GM19099 (cell line): ENCODE measurements around the gene TMEM184B.

Experiments
- POLR2A ChIP-seq: IDR thresholded peaks from 3 replicates; pipeline ENCODE4 v1.6.1; 2011; ENCODE audit warnings: low read depth; ENCODE audit not compliant: insufficient read length; ENCODE audit errors: extremely low read depth

The TMEM184B gene

GRCh38 chr22:38203090-38203810 lies 69.6 kb downstream of the TMEM184B start:
- TF ChIP-seq POLR2A, result peak; percentile 9

GRCh38 chr22:38202437-38203089 lies 70.2 kb downstream of the TMEM184B start:
- peak; percentile 13 for TF ChIP-seq POLR2A

- TF ChIP-seq POLR2A, result peak; percentile 73
Observed at GRCh38 chr22:38201711-38202436, 70.9 kb downstream of the TMEM184B start, which contains the start of gene MAFF. TSS of gene MAFF (plus strand) at chr22:38201994. CDS start at chr22:38213854, 11,860 bp downstream.

GRCh38 chr22:38201371-38201710 lies 71.5 kb downstream of the TMEM184B start:
- no peak for TF ChIP-seq POLR2A

GRCh38 chr22:38199826-38200559 lies 72.8 kb downstream of the TMEM184B start:
- no peak for TF ChIP-seq POLR2A

- no peak for TF ChIP-seq POLR2A
Observed at GRCh38 chr22:38196791-38197419, 75.9 kb downstream of the TMEM184B start.

GRCh38 chr22:38193580-38193979 lies 79.2 kb downstream of the TMEM184B start:
- TF ChIP-seq POLR2A, result no peak

- TF ChIP-seq POLR2A, result no peak
Observed at GRCh38 chr22:38192475-38192863, 80.3 kb downstream of the TMEM184B start.

GRCh38 chr22:38191731-38192474 lies 80.9 kb downstream of the TMEM184B start:
- TF ChIP-seq POLR2A, result no peak

- TF ChIP-seq POLR2A, result no peak
Observed at GRCh38 chr22:38191055-38191454, 81.8 kb downstream of the TMEM184B start.

- TF ChIP-seq POLR2A, result no peak
Observed at GRCh38 chr22:38190581-38190980, 82.2 kb downstream of the TMEM184B start.

GRCh38 chr22:38189104-38189503 lies 83.7 kb downstream of the TMEM184B start:
- no peak for TF ChIP-seq POLR2A

- no peak for TF ChIP-seq POLR2A
Observed at GRCh38 chr22:38187413-38188212, 85.2 kb downstream of the TMEM184B start.
